ENCODE measurements around the gene MVB12B.

The MVB12B gene

GRCh38 chr9:126295936-126296600 lies 30.6 kb upstream of the MVB12B start:
- Histone ChIP-seq H3K14ac (ENCODE audit: low read length) (no peak overlapping the region), H3K4me1 (ENCODE audit: control insufficient read depth in 2 of 2, insufficient read depth in 1 of 2, low read depth in 1 of 2, low read length in 2 of 2) (no peaks in the 10 kb centered on the region), H3K4me3 (ENCODE audit: low read length in 2 of 2) (no peak overlapping the region), H3K4me2 (ENCODE audit: insufficient read depth, low read length, poor library complexity, severe bottlenecking) (no peak overlapping the region), H3K79me1 (ENCODE audit: low read depth, low read length) (no peaks in the 10 kb centered on the region), H4K8ac (ENCODE audit: low read depth, low read length) (no peak overlapping the region), H4K91ac (ENCODE audit: low read depth, low read length, poor library complexity) (no peak overlapping the region), H2BK120ac (ENCODE audit: low read depth, low read length) (no peak overlapping the region), H2AK5ac (ENCODE audit: low read depth, low read length) (peak overlapping the region; percentile 52), H2AFZ (ENCODE audit: low read length) (no peak overlapping the region), H3K9me3 (replicated peaks in 1 of 2; ENCODE audit: control insufficient read depth in 2 of 2, insufficient read depth in 1 of 2, low read depth in 1 of 2, low read length in 2 of 2) (no peaks in the 10 kb centered on the region), H3K36me3 (replicated peaks in 1 of 2; ENCODE audit: control insufficient read depth in 2 of 2, insufficient read depth in 2 of 2, low read length in 2 of 2) (no peaks in the 10 kb centered on the region), H3K27me3 (ENCODE audit: control insufficient read depth in 3 of 3, insufficient read depth in 3 of 3, low read depth in 1 of 3, low read length in 3 of 3) (no peaks in the 10 kb centered on the region), H3K23ac (ENCODE audit: low read depth, low read length, poor library complexity) (no peak overlapping the region), H2BK12ac (ENCODE audit: low read length) (no peak overlapping the region), H3K27ac (replicated peaks; ENCODE audit: low read length) (no peak overlapping the region), H2BK5ac (ENCODE audit: low read length) (no peak overlapping the region), H2BK15ac (ENCODE audit: low read length) (no peak overlapping the region), H3K4ac (ENCODE audit: low read length) (no peak overlapping the region), H3K18ac (ENCODE audit: low read length) (peak overlapping the region; percentile 27), H3K9ac (ENCODE audit: low read depth, low read length, poor library complexity) (no peak overlapping the region)
- WGBS, 2 donors (ENCODE audit: extremely low coverage in 2 of 2, insufficient read length in 2 of 2, insufficient replicate concordance in 1 of 2): no CpG with 5 or more reads among the region's 17 CpGs
- no peak for DNase-seq (ENCODE audit: low spot score)

DNA sequence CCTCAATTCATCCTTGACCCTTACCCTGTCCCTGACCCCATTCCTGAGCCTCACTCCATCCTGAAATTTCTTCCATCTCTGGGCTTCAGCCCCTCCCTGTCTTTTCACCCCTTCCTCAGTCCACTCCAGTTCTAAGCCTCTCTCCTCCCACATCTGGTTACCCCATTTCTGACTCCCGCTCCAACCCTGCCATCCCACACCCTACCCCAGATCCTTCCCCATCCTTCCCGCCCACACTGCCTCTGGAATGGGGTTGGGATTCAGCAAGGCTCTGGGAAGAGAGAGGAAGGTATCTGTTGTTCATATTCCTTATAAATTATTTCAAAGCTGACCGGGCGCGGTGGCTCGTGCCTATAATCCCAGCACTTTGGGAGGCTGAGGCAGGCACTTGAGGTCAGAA lies 29.9 kb upstream of the MVB12B start:
- H2BK15ac ChIP-seq (ENCODE audit: low read length): no peak overlapping the region
- no peak overlapping the region for H3K4me2 ChIP-seq (ENCODE audit: insufficient read depth, low read length, poor library complexity, severe bottlenecking)
- H3K9ac ChIP-seq (ENCODE audit: low read depth, low read length, poor library complexity): no peak overlapping the region
- H3K4me1 ChIP-seq (ENCODE audit: control insufficient read depth in 2 of 2, insufficient read depth in 1 of 2, low read depth in 1 of 2, low read length in 2 of 2): no peaks in the 10 kb centered on the region
- H2AFZ ChIP-seq (ENCODE audit: low read length): no peak overlapping the region
- no CpG with 5 or more reads among the region's 6 CpGs for WGBS, 2 donors (ENCODE audit: extremely low coverage in 2 of 2, insufficient read length in 2 of 2, insufficient replicate concordance in 1 of 2)
- no peak overlapping the region for H3K27ac ChIP-seq (replicated peaks; ENCODE audit: low read length)
- no peak overlapping the region for H3K18ac ChIP-seq (ENCODE audit: low read length)
- no peak overlapping the region for H3K4ac ChIP-seq (ENCODE audit: low read length)
- H3K4me3 ChIP-seq (ENCODE audit: low read length in 2 of 2): no peak overlapping the region
- no peaks in the 10 kb centered on the region for H3K79me1 ChIP-seq (ENCODE audit: low read depth, low read length)
- no peak overlapping the region for H2BK5ac ChIP-seq (ENCODE audit: low read length)
- no peak overlapping the region for H2AK5ac ChIP-seq (ENCODE audit: low read depth, low read length)
- H3K27me3 ChIP-seq (ENCODE audit: control insufficient read depth in 3 of 3, insufficient read depth in 3 of 3, low read depth in 1 of 3, low read length in 3 of 3): no peaks in the 10 kb centered on the region
- no peaks in the 10 kb centered on the region for H3K36me3 ChIP-seq (replicated peaks in 1 of 2; ENCODE audit: control insufficient read depth in 2 of 2, insufficient read depth in 2 of 2, low read length in 2 of 2)
- H2BK12ac ChIP-seq (ENCODE audit: low read length): no peak overlapping the region
- no peak overlapping the region for H4K91ac ChIP-seq (ENCODE audit: low read depth, low read length, poor library complexity)
- H3K9me3 ChIP-seq (replicated peaks in 1 of 2; ENCODE audit: control insufficient read depth in 2 of 2, insufficient read depth in 1 of 2, low read depth in 1 of 2, low read length in 2 of 2): no peaks in the 10 kb centered on the region
- no peak overlapping the region for H4K8ac ChIP-seq (ENCODE audit: low read depth, low read length)
- H2BK120ac ChIP-seq (ENCODE audit: low read depth, low read length): no peak overlapping the region
- no peak for DNase-seq (ENCODE audit: low spot score)
- H3K23ac ChIP-seq (ENCODE audit: low read depth, low read length, poor library complexity): no peak overlapping the region
- no peak overlapping the region for H3K14ac ChIP-seq (ENCODE audit: low read length)

DNA sequence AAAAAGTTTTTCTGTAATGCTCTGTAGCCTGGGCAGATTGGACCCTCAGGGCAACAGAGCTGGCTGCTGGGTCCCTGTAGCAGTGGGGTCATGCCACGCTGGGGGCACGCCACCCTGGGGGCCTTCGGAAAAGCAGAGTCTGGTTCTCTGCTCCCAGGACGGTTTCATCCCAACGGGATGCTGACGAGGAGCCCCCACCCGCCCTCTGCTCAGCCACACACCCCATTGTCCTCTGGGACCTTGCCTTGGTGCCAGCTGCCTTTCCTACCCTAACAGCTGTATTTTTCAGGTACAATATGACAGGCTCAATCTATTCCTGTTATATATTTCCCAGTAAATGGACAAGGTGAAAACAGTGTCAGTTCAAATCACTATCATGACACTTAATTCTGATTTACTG lies 29.0 kb upstream of the MVB12B start:
- H2AFZ ChIP-seq (ENCODE audit: low read length): peak overlapping the region; percentile 82
- no peaks in the 10 kb centered on the region for H3K79me1 ChIP-seq (ENCODE audit: low read depth, low read length)
- no peaks in the 10 kb centered on the region for H3K4me1 ChIP-seq (ENCODE audit: control insufficient read depth in 2 of 2, insufficient read depth in 1 of 2, low read depth in 1 of 2, low read length in 2 of 2)
- no peaks in the 10 kb centered on the region for H3K9me3 ChIP-seq (replicated peaks in 1 of 2; ENCODE audit: control insufficient read depth in 2 of 2, insufficient read depth in 1 of 2, low read depth in 1 of 2, low read length in 2 of 2)
- no peak overlapping the region for H2BK12ac ChIP-seq (ENCODE audit: low read length)
- H2BK15ac ChIP-seq (ENCODE audit: low read length): no peak overlapping the region
- peak overlapping the region; percentile 34 for H3K18ac ChIP-seq (ENCODE audit: low read length)
- H2BK120ac ChIP-seq (ENCODE audit: low read depth, low read length): no peak overlapping the region
- DNase-seq (ENCODE audit: low spot score): no peak
- H3K14ac ChIP-seq (ENCODE audit: low read length): no peak overlapping the region
- no peak overlapping the region for H4K91ac ChIP-seq (ENCODE audit: low read depth, low read length, poor library complexity)
- no peaks in the 10 kb centered on the region for H3K27me3 ChIP-seq (ENCODE audit: control insufficient read depth in 3 of 3, insufficient read depth in 3 of 3, low read depth in 1 of 3, low read length in 3 of 3)
- no peak overlapping the region for H3K9ac ChIP-seq (ENCODE audit: low read depth, low read length, poor library complexity)
- no peak overlapping the region for H3K27ac ChIP-seq (replicated peaks; ENCODE audit: low read length)
- H2BK5ac ChIP-seq (ENCODE audit: low read length): no peak overlapping the region
- H3K4ac ChIP-seq (ENCODE audit: low read length): no peak overlapping the region
- H3K4me2 ChIP-seq (ENCODE audit: insufficient read depth, low read length, poor library complexity, severe bottlenecking): no peak overlapping the region
- no peaks in the 10 kb centered on the region for H3K36me3 ChIP-seq (replicated peaks in 1 of 2; ENCODE audit: control insufficient read depth in 2 of 2, insufficient read depth in 2 of 2, low read length in 2 of 2)
- H3K23ac ChIP-seq (ENCODE audit: low read depth, low read length, poor library complexity): no peak overlapping the region
- no peak overlapping the region for H2AK5ac ChIP-seq (ENCODE audit: low read depth, low read length)
- no CpG with 5 or more reads among the region's 7 CpGs for WGBS, 2 donors (ENCODE audit: extremely low coverage in 2 of 2, insufficient read length in 2 of 2, insufficient replicate concordance in 1 of 2)
- H3K4me3 ChIP-seq (ENCODE audit: low read length in 2 of 2): no peak overlapping the region
- H4K8ac ChIP-seq (ENCODE audit: low read depth, low read length): no peak overlapping the region

GRCh38 chr9:126298063-126298801 lies 28.4 kb upstream of the MVB12B start:
- no peak overlapping the region for H3K14ac ChIP-seq (ENCODE audit: low read length)
- H3K18ac ChIP-seq (ENCODE audit: low read length): peak overlapping the region; percentile 32
- H3K9ac ChIP-seq (ENCODE audit: low read depth, low read length, poor library complexity): no peak overlapping the region
- H3K4ac ChIP-seq (ENCODE audit: low read length): no peak overlapping the region
- H3K27ac ChIP-seq (replicated peaks; ENCODE audit: low read length): no peak overlapping the region
- no peak overlapping the region for H3K23ac ChIP-seq (ENCODE audit: low read depth, low read length, poor library complexity)
- no peak overlapping the region for H4K8ac ChIP-seq (ENCODE audit: low read depth, low read length)
- no peak overlapping the region for H2BK12ac ChIP-seq (ENCODE audit: low read length)
- H3K27me3 ChIP-seq (ENCODE audit: control insufficient read depth in 3 of 3, insufficient read depth in 3 of 3, low read depth in 1 of 3, low read length in 3 of 3): no peaks in the 10 kb centered on the region
- DNase-seq (ENCODE audit: low spot score): no peak
- H3K4me1 ChIP-seq (ENCODE audit: control insufficient read depth in 2 of 2, insufficient read depth in 1 of 2, low read depth in 1 of 2, low read length in 2 of 2): no peaks in the 10 kb centered on the region
- H2AK5ac ChIP-seq (ENCODE audit: low read depth, low read length): no peak overlapping the region
- H2BK5ac ChIP-seq (ENCODE audit: low read length): no peak overlapping the region
- H3K4me3 ChIP-seq (ENCODE audit: low read length in 2 of 2): no peak overlapping the region
- no peaks in the 10 kb centered on the region for H3K36me3 ChIP-seq (replicated peaks in 1 of 2; ENCODE audit: control insufficient read depth in 2 of 2, insufficient read depth in 2 of 2, low read length in 2 of 2)
- no peak overlapping the region for H4K91ac ChIP-seq (ENCODE audit: low read depth, low read length, poor library complexity)
- no peak overlapping the region for H3K4me2 ChIP-seq (ENCODE audit: insufficient read depth, low read length, poor library complexity, severe bottlenecking)
- H3K79me1 ChIP-seq (ENCODE audit: low read depth, low read length): no peaks in the 10 kb centered on the region
- no CpG with 5 or more reads among the region's 27 CpGs for WGBS, 2 donors (ENCODE audit: extremely low coverage in 2 of 2, insufficient read length in 2 of 2, insufficient replicate concordance in 1 of 2)
- no peak overlapping the region for H2BK15ac ChIP-seq (ENCODE audit: low read length)
- no peaks in the 10 kb centered on the region for H3K9me3 ChIP-seq (replicated peaks in 1 of 2; ENCODE audit: control insufficient read depth in 2 of 2, insufficient read depth in 1 of 2, low read depth in 1 of 2, low read length in 2 of 2)
- peak overlapping the region; percentile 82 for H2AFZ ChIP-seq (ENCODE audit: low read length)
- H2BK120ac ChIP-seq (ENCODE audit: low read depth, low read length): no peak overlapping the region

All from neuronal stem cell (in vitro differentiated cells).